ENCODE measurements around the gene ZRANB1.

DNA sequence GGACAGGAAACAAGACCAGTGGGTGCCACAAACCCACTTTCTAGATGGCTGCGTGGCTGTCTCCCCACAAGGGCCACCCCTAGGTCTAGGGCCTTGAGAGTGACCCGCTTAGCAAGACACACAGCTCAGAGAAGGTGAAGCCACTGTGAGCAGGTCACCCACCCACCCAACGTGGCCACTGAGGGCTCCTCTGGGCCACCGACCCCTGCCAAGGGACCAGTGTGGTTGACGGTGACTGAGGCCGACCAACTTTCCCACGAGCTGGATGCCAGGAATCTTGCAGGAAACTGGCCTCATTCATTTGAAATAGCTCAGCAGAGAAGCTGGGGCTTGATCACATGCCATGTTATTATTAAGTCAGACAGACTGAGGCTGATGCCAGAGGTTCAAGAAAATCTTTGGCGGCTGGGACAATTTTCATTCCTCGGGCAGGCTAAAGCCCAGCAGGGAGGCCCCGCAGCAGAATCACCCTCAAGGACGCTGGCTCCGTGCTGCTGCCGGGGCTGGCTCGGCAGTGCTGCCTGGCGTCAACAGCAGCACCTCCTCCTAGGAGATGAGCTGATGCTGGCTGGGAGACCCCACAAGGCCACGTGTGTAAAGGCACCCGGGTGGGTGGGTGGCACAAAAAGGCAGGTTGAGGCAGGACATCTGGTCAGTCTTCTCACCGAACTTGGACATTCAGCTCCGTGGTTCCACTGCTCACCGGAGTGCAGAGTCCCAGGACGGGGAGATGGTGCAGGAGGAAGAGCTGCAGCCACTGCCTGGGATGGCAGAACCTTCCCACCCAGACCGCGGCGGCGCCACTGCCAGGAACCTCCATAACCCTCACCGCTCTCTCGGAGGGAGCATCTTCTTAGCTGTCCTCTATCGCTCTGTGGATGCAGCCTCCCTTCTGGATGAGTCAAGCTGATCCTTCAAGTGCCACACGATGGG is 57.8 kb downstream of the ZRANB1 start:
- TF ChIP-seq, protein P1, sequence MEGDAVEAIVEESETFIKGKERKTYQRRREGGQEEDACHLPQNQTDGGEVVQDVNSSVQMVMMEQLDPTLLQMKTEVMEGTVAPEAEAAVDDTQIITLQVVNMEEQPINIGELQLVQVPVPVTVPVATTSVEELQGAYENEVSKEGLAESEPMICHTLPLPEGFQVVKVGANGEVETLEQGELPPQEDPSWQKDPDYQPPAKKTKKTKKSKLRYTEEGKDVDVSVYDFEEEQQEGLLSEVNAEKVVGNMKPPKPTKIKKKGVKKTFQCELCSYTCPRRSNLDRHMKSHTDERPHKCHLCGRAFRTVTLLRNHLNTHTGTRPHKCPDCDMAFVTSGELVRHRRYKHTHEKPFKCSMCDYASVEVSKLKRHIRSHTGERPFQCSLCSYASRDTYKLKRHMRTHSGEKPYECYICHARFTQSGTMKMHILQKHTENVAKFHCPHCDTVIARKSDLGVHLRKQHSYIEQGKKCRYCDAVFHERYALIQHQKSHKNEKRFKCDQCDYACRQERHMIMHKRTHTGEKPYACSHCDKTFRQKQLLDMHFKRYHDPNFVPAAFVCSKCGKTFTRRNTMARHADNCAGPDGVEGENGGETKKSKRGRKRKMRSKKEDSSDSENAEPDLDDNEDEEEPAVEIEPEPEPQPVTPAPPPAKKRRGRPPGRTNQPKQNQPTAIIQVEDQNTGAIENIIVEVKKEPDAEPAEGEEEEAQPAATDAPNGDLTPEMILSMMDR (IDR thresholded peaks at IDR 0.05; ENCODE audit: low read length) = no peak
- no peak for TF ChIP-seq EZH2 (IDR thresholded peaks at IDR 0.05; ENCODE audit: borderline replicate concordance, low read length)

Data from OCI-LY1 (cell line).